CMK (cell line): ENCODE measurements around the gene CELF2.

Source experiments
- DNase-seq: peaks from one replicate; pipeline ENCODE4 v3.0.0-alpha.2; 2010; ENCODE audit warnings: low read depth

CELF2 gene

GRCh38 chr10:11279314-11279713 lies 261.6 kb downstream of the CELF2 start:
- DNase-seq = no peak

GRCh38 chr10:11280187-11280932 lies 262.7 kb downstream of the CELF2 start:
- DNase-seq = no peak

GRCh38 chr10:11282156-11282555 lies 264.5 kb downstream of the CELF2 start:
- no peak for DNase-seq

GRCh38 chr10:11282661-11283060 lies 265.0 kb downstream of the CELF2 start:
- DNase-seq = no peak

GRCh38 chr10:11284291-11285085 lies 266.8 kb downstream of the CELF2 start:
- DNase-seq = peak; percentile 9

GRCh38 chr10:11285171-11285570 lies 267.5 kb downstream of the CELF2 start:
- no peak for DNase-seq

- no peak for DNase-seq
Measured at GRCh38 chr10:11286261-11286852, 268.7 kb downstream of the CELF2 start.

- no peak for DNase-seq
Measured at GRCh38 chr10:11288302-11288701, 270.6 kb downstream of the CELF2 start.

- DNase-seq = no peak
Measured at GRCh38 chr10:11290156-11290890, 272.7 kb downstream of the CELF2 start.

- DNase-seq = no peak
Measured at GRCh38 chr10:11292576-11293302, 275.1 kb downstream of the CELF2 start.

GRCh38 chr10:11293332-11293731 lies 275.7 kb downstream of the CELF2 start:
- DNase-seq = no peak

GRCh38 chr10:11294831-11295450 lies 277.3 kb downstream of the CELF2 start:
- DNase-seq = no peak

- no peak for DNase-seq
Measured at GRCh38 chr10:11295492-11295891, 277.8 kb downstream of the CELF2 start.

- DNase-seq = no peak
Measured at GRCh38 chr10:11297136-11297535, 279.5 kb downstream of the CELF2 start.

GRCh38 chr10:11298116-11298515 lies 280.4 kb downstream of the CELF2 start:
- DNase-seq = no peak

GRCh38 chr10:11299125-11299524 lies 281.5 kb downstream of the CELF2 start:
- DNase-seq = no peak

GRCh38 chr10:11300026-11300425 lies 282.4 kb downstream of the CELF2 start:
- DNase-seq = no peak

- no peak for DNase-seq
Measured at GRCh38 chr10:11300563-11300962, 282.9 kb downstream of the CELF2 start.

- DNase-seq = no peak
Measured at GRCh38 chr10:11301571-11302111, 284.0 kb downstream of the CELF2 start.

GRCh38 chr10:11302181-11302580 lies 284.5 kb downstream of the CELF2 start:
- no peak for DNase-seq
